NB4 (cell line): ENCODE measurements around the gene EMP3.

Experiments
- DNase-seq: peaks from one replicate; pipeline ENCODE4 v3.0.0; 2010; ENCODE audit warnings: low read depth
- H3K4me3 ChIP-seq: one replicate; pipeline ENCODE4 v1.5.1; 2011; ENCODE audit warnings: mild to moderate bottlenecking, low read depth, low read length, moderate library complexity
- MYC ChIP-seq: IDR thresholded peaks from 2 replicates; pipeline ENCODE4 v1.6.1; 2011; ENCODE audit warnings: low read depth, low read length
- POLR2A ChIP-seq: IDR thresholded peaks from 2 replicates; pipeline ENCODE4 v1.6.1; 2011; ENCODE audit warnings: mild to moderate bottlenecking; ENCODE audit not compliant: insufficient read length; ENCODE audit errors: extremely low read depth
- TF ChIP-seq, protein P1 (sequence below): IDR thresholded peaks from 2 replicates; pipeline ENCODE4 v1.6.1; 2011; ENCODE audit warnings: low read depth, low read length
- TF ChIP-seq, protein P2 (sequence below): IDR thresholded peaks from one replicate; pipeline ENCODE4 v1.5.1; 2012; ENCODE audit warnings: low read depth, low read length

EMP3 gene

DNA sequence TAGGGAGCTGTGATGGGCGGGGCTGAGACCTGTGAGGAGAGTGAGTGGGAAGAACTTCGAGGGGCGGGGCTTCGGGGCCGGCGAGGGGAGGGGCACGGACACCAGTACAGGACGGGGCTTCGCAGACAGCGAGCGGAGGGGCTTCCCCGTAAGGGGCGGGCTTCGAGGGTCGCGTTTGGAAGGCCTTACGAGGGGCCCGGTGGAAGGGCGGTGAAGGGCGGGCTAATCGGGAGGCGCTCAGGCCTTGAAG, 4.1 kb upstream of the EMP3 start:
- TF ChIP-seq, protein P1, sequence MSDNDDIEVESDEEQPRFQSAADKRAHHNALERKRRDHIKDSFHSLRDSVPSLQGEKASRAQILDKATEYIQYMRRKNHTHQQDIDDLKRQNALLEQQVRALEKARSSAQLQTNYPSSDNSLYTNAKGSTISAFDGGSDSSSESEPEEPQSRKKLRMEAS: no peak
- peak overlapping the region; percentile 82 for H3K4me3 ChIP-seq
- DNase-seq: peak; percentile 100

DNA sequence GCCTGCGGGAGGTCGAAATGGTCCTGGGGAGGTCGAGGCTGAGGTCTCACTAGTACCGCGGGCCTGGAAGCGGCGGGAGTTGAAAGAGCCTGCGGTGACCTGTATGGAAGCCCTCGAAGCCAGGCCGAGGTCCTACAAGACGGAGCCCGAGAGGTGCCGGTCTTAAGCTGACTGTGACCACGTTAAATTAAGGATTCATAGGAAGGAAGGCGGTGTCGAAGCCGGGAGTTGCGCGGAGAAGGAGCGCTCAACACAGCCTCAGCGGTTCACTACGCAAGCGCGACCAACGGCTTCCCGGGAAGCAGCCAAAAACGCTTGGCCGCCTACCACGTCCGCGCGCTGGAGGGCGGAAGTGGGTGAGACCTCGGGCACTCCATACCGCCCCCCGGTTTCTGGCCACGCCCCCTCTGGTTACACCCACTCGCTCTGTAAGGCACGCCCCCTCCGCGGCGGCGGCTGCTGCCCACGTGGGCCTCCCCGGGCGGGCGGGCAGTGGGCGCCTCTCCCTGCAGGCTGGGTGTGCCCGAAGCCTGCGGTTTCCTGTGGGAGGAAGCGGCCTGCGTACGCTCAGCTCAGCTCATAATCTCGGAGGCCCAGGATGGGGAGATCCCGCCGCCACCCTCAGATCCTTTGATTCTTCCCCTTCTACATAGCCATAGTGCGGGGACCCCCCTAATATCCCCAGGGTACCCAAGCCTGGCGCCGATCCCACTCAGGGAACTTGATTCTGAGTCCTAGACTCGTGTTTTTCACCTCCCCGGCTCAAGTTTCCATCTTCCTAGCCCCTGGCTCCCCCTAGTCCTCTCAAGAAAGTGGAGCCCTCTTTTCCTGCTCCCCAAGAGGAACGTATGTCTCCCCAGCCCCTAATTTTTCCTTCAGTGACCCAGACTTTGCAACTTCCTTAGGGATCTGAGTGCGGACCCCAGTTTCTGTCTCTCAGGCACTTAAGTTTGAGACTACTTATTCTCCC, 3.4 kb upstream of the EMP3 start:
- peak; percentile 100 for DNase-seq
- H3K4me3 ChIP-seq: peak overlapping the region; percentile 82
- TF ChIP-seq, protein P1: no peak

DNA sequence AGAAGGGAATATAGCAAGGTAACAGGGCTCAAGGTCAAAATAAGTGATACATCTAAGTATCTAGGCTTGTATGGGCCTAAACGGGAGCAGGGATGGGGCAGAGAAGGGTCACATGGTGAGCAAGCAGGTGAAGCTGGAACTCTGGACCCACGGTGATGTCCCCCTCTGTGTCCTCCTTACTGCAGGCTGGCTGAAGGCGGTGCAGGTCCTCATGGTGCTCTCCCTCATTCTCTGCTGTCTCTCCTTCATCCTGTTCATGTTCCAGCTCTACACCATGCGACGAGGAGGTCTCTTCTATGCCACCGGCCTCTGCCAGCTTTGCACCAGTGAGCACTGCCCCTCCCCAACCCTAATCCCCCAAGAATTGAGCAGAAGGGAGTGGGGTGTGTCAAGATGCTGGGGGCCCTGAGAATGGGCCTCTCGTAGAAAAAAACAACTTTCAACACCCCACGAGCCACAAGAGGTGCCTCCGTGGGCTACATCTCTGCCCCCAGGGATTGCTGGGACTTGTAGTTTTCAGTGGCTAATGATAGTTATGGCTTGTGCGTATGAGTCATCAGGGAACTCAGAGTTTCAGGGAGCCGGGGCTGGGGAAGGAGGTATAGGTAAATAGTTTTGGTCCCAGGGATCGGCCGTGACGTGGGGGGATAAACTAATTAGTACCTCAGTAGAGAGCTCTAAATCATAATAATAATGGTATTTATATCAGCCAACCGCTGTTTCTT, 4.0 kb downstream of the EMP3 start:
- H3K4me3 ChIP-seq: peak overlapping the region; percentile 50
- TF ChIP-seq, protein P1: no peak
- TF ChIP-seq, protein P2, sequence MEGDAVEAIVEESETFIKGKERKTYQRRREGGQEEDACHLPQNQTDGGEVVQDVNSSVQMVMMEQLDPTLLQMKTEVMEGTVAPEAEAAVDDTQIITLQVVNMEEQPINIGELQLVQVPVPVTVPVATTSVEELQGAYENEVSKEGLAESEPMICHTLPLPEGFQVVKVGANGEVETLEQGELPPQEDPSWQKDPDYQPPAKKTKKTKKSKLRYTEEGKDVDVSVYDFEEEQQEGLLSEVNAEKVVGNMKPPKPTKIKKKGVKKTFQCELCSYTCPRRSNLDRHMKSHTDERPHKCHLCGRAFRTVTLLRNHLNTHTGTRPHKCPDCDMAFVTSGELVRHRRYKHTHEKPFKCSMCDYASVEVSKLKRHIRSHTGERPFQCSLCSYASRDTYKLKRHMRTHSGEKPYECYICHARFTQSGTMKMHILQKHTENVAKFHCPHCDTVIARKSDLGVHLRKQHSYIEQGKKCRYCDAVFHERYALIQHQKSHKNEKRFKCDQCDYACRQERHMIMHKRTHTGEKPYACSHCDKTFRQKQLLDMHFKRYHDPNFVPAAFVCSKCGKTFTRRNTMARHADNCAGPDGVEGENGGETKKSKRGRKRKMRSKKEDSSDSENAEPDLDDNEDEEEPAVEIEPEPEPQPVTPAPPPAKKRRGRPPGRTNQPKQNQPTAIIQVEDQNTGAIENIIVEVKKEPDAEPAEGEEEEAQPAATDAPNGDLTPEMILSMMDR: no peak
- TF ChIP-seq MYC: no peak
- no peak for TF ChIP-seq POLR2A
- peak; percentile 93 for DNase-seq

DNA sequence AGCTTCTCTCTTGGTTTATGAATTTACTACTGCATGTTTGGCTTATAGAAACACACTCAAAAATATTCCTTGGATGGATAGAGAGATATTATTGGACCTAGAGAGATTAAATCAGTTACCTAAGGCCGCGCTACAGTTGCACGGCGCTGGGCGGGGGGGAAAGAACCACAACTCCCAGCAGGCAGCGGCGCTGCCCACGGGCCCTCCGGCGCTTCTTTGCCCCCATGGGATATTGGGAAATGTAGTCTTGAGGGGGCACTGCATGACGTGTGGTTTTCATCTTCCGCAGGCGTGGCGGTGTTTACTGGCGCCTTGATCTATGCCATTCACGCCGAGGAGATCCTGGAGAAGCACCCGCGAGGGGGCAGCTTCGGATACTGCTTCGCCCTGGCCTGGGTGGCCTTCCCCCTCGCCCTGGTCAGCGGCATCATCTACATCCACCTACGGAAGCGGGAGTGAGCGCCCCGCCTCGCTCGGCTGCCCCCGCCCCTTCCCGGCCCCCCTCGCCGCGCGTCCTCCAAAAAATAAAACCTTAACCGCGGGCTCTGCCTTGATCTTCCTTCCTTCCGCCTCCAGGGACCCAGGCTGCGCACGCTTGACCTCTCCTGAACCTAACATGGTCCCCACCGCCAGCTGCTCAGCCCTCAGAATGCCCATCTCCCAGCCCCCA, 4.8 kb downstream of the EMP3 start:
- TF ChIP-seq, protein P2: peak; percentile 44
- TF ChIP-seq MYC: peak; percentile 71
- TF ChIP-seq POLR2A: peak; percentile 32
- TF ChIP-seq, protein P1: peak; percentile 70
- H3K4me3 ChIP-seq: peak overlapping the region; percentile 50
- DNase-seq: peak; percentile 100

DNA sequence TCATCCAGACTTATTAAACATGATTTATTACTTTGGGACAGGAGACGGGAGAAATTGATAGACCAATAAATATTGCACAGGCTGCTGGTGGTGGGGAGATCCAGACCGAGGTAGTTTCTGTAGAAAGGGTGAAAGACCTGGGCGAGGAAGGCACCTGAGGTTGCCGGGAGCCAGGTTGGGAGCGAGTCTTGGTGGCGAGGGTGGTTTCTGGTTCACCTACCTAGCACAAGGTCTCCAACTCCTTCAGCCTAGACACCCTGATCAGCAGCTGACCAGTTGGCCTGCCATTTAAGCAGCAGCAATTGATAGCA, 7.0 kb downstream of the EMP3 start:
- DNase-seq: no peak
- TF ChIP-seq, protein P2: no peak
- TF ChIP-seq MYC (no peak), POLR2A (no peak)
- TF ChIP-seq, protein P1: no peak
- H3K4me3 ChIP-seq: peak overlapping the region; percentile 68

DNA sequence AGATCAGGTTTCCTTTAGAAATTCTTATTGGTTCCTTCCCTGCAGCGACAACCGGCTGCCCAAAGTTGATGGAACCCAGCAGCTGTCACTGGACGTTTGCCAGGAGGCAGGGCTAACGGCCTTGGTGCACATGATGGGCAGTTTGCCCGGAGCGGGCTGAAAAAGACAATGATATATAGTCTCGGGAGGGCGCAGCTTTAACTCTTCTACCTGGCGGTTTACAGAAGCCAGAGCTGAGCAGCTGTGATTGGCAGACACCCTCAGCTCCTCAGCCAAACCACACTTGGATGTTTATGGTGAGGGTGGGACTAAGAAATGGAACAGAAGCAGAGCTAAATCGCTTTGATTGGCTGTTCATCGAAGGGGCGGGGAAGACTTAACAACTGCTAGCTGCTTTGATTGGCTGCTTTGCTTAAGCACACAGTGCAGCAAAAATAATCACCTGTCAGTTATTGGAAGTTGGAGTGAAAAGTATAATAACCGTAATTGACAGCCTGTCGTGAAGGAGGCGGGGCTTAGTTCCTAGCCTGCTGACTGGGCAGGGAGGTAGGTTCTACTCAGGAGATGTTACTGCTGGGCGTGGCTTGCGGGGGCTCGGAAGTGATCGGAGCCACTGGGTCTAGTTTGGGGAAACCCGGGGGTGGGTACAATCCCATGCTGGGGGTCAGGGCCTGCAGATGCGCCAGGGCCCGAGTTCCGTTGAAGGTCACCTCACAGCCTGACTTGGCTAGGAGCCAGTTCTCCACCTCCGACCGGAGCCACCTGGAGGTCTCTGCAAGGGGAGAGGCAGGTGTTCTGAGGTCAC, 7.5 kb downstream of the EMP3 start:
- TF ChIP-seq MYC: peak; percentile 74
- peak; percentile 80 for TF ChIP-seq POLR2A
- TF ChIP-seq, protein P2: peak; percentile 5
- TF ChIP-seq, protein P1: peak; percentile 82
- peak overlapping the region; percentile 68 for H3K4me3 ChIP-seq
- peak; percentile 100 for DNase-seq
